GM19023 (cell line): ENCODE data around the gene LTBP2.
A peak's percentile ranks its signal among the peaks of the same experiment; 100 is the strongest.

Experiments used
- ATAC-seq: cut with Tn5 transposase; IDR thresholded peaks from one replicate; pipeline ENCODE4 v1.9.1; 2021; ENCODE audit warnings: mild to moderate bottlenecking, moderate library complexity; ENCODE audit not compliant: unreplicated experiment

LTBP2 gene

DNA sequence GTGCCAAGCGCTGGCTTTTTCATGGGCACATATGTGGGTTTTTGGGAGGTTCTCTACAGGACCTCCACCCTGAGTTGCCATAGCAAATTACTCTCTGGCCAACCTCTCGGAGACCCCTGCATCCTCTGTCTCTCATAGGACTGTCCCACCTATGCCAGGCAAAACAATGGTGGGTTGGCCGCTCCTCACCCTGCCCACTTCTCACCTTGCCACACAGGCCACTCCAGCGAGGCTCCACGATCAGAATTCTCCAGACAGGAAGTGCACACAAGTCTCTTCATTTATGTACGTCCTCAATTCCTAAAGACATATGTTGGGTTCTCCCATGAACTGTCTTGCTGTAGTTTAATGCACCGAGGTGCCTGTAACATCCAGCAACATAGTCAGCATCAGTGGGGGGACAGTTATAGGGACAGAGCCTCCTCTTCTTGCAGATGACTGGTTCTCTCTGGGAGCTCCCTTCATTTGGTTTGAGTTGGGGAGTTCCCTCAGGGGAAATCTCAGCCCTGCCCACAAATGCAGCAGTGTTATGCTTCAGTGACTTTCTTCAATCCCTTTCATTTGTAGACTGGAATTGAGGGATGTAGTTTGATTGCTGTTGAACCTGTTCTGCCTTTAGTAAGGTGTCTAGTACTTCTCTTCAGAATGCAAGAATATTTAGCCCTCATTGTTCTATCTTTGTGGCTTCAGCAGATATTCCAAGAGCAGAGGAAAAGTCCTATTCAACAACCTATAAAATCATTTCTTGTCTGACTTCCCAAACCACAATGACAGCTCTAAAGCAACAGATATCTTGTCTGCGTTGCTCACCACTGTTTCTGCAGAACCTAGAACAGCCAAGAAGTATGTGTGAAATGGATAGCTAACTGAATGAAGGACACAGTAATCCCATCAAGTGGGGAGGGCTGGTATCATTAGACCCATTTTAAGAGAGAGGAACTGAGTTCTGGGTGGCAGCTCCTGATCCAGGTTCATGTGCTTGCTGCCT lies 2.8 kb upstream of the LTBP2 start:
- ATAC-seq: no peak

DNA sequence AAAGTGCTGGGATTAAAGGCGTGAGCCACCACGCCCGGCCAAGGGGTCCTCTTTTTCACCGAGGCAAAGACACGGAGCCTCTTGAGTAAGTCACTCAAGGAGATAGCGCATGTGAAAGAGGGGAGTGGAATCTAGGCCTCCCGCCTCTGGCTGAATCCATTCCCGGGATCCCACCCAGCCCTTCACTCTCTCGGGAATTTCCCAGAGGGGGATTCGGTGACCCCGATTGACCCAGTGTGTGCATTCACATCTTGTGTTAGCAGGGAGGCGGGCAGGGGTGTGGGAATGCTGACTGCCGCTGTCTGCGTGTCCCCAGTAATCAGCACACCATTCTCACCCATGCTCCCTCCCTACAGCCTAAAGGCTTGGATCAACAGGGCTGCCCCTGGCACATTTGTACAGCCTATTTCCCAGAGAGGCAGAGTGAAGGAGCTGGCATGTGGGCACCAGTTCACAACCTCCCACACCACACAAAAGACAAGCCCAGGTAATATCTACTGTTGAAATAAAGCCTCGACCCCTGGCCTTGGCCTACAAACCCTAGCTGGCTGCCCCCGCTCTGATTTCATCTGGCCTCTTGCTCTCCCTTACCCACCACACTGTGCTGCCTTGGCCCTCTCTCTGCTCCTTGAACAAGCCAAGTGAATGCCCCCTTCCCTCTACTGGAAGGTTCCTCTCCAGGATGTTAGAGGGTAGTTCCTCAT lies 1.3 kb upstream of the LTBP2 start:
- no peak for ATAC-seq

DNA sequence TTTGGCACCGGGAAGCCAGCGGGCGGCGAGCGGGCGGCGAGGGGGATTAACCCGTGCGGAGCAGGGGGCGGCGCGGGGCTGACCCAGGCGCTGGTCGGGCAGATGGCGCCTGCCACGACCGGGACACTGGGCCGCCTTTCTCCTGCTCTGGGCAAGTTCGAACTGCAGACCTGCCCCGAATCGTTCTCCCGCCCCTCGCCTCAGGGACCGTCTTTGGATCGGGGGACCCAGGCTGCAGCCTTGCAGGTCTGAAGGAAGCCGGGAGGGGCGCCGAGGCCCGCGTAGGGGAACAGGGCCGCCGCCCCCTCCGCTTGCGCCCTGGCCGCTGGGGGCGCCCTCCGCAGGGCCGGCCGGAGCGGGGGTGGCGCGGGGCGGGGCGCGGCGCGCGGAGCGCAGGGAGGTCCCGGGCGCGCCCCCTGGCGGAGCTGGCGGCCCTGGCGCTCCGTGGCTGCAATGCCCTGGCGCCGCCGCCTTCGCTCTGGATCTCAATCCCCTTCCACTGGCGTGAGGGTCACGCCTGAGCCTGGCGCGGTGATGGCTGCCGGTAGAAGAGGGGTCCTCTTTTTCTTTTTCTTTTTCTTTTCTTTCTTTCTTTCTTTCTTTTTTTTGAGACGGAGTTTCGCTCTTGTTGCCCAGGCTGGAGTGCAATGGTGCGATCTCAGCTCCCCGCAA lies 449 bp upstream of the LTBP2 start:
- peak; percentile 73 for ATAC-seq

DNA sequence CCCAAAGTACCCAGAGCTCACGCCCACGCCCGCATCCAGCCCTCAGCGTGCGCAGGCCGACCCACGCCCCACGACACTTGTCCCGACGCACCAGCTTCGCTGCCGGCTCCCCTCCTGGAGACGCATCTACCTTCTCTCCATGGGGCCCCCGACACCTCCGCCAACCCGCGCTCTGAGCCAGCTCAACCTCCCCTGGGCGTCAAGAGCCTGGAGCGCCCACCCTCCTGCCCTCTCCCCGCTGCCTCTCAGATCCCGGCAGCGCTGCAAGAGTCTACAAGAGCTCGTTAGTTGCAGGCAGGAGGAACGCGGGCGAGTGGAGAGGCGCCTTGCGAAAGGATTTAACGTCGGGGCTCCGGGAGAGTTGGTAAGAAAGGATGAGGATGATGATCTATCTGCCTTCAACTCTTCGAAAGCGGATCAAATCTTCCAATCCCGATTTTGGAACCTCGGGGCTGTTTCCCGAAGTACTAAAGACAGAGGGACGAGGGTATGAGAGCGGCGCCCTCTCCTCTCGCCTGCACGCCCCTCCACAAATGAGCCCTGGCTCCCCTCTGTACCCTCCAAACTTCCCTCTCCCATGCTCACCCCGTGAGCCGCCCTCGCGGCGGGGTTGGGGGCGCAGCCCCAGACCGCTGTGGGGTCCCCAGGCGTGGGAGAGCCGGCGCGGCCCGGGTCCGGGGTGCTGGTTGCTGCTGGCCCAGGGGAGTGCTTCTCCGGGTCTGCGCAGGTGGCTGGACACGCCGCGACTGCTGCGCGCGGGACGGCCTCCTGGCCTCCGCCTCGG lies 979 bp downstream of the LTBP2 start:
- ATAC-seq: no peak

DNA sequence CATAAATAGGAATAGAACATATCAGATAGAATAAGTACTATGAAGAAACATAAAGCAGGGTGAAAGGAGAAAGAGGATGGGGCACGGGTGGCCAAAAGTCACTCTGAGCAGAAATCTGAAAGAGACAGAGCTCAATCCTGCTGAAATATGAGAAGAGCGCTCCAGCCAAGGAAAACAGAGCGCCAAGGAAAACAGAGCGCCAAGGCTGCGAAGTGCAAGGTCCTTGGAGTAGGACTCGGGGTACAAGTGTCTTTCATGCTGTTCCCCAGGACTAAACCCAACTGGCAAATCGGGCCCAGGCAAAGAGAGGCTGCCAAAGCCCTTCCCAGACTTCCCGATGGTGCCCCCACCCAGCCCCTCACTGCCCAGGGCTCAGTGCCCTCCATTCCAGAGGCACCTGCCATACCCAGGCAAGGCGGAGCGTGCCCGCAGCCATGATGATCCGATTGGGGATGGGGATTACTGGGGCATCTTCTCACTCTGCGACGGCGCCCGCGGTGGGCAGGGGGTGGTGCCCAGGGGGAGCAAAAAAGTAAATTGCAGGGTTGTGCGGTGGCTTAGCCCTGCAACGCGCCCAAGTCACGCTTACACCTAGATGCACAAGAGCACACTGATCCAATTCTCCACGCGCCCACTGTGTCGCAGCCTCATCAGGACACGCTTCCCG lies 1.7 kb downstream of the LTBP2 start:
- no peak for ATAC-seq

DNA sequence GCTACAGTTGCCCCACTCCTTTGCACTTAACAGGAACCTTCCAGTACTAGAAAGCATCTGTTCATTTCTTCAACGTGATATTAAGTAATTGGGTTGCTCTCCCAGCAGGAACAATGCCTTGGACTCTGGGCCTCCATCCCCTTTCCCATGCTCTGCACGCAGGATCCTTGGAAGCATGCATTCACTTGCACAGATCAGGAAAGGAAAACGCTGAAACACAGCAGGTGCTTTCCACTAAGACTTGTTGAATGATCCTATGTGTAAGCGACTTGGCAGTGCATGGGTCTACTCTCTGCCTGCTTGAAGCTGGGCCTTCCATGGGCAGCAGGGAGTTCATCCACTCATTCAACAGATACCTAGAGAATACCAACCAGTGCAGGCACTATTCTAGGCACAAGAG lies 2.3 kb downstream of the LTBP2 start:
- ATAC-seq: no peak

DNA sequence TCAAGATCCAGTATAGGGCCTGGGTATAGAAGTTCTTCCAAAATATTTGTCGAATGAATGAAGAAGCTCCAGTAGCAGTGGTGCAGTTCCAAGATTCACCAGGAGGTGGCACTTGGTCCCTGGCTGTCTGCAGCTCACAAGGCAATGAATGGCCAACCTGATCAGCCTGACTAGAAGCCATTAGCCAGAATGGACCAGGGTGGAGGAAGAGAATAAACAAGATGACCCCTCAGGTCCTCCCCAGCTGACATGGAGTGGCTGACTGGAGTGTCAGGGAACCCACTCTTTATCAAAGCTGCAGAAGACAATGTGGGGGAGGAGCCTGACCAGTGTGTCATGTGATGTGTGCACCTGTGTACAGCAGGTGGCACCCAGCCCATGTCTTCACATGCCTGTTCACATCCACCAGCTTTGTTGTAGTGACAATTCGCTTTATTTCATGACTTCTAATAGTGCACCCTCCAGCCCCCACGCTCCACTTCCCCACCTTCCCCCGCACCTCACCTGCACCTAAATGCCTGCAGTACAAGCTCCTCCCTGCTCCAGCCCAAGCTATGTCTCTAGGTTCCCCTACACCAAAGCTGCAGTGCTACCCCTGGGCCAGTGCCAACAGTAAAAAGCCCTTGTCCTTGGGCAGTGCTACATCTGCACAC lies 3.0 kb downstream of the LTBP2 start:
- ATAC-seq: no peak

DNA sequence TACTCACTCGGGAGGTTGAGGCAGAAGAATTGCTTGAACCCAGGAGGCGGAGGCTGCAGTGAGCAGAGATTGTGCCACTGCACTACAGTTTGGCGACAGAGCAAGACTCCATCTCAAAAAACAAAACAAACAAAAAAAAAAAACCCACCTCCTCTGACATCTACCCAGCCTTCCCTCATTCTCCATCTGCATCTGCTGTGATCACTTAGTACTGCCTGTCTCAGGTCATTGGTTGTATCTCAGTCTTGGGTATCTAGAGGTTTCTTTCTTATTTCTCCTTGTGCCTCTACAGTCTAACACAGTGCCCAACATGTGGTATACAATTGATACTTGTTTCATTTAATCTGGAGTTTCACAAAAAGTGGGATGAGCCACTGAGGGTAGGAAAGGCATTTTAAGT lies 5.3 kb downstream of the LTBP2 start:
- no peak for ATAC-seq

DNA sequence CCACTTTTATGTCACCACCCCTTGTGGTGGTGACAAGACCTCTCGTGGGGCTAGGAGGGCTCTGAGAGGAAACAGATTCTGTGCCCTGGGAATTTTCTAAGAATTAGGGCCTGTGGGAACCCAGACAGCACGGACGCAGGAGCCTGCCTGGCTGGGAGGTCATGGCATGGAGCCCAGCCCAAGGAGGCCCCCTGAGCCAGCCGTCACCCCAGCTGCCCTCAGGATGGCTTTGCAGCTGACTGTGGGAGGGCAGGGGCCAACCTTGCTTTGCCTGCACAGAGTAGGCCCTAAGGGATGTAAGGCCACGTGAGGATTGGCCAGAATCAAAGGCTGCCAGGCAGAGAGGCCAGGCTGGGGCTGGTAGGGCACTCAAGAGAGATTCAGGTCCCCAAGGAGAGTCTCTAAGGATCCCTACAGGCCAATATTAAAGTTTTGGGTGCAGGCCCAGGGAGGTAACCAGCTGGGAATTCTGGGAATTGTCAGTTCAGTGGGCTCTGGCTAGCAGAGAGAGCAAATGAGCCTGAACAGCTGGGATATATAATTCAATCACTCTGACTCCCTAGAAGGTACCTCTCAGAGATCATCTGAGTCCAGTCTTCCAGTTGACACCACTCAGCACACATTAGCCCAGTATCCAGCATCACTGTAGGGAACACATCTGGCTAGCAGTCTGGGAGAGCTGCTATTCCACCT lies 6.4 kb downstream of the LTBP2 start:
- no peak for ATAC-seq

DNA sequence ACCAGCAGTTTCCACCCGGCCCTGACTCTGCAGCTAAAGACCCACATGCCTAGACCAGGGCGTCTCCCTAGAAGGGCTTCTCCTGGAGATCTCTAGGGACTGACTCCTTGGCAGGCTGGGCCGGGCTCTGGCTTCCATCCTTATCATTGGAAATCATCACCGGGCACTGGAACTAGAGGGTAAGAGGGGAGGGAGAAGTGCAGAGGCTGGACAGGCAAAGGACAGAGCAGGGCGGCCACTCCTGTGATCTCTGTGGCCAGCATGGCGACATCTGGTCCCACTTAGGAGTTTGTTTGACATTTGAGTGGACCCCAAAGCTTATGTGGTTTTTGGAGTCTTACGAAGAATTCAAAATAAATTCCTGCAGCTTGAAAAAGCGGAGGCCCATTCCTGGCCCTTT lies 7.1 kb downstream of the LTBP2 start:
- ATAC-seq: no peak

DNA sequence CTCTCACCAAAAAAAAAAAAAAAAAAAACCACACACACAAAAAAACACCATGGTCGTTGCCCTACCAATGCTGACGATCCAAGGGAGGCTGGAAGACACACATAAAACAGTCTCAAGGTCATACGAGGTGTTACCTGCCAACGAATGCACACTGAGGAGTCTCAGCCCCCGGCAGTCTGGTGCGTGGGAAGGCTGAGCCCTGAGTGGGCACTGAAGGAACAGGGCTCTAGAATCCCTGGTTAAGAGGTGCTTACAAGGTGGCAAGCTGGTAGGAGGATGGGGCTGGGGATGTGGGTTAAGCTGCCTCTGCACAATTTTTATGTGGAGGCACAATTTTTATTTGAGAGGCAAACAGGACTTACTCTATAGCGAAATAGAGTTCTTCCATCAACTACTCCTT lies 7.9 kb downstream of the LTBP2 start:
- no peak for ATAC-seq

DNA sequence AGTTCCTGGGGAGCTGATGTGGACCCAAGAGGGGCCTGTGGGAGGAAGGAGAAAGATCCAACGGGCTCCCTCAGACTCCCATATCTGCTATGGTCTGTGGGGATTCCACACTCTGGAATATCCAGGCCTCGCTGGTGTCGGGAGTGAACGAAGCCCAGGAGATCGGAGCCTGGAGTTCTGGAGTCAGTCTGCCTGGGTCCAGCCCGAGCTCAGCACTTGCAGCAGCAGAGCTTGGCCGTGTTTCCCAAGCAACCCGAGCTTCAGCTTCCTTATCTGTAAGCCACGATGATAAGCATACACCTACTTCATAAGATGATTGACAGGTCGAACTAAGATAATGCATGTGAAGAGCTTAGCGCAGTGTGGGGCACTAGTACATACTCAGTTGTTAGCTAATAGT lies 10.1 kb downstream of the LTBP2 start:
- ATAC-seq: no peak

DNA sequence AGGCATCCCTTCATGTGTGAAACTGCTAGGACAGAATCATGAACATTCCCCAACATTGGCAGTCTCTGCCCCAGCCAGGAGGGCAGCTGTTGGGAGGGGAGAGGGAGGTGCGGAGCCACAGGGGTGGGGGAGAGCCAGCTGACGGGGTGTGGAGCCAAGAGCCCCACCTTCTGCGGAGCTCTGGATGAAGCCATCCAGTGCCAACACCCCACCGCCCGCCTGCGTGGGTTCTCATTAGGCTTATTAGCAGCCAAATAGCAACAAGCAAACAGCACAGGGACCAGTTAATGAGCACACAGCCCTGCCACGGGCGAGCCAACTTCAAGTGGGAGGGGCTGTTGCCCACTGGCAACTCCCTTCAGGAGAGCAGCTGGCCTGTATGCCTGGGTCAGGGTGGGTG lies 12.1 kb downstream of the LTBP2 start:
- no peak for ATAC-seq

DNA sequence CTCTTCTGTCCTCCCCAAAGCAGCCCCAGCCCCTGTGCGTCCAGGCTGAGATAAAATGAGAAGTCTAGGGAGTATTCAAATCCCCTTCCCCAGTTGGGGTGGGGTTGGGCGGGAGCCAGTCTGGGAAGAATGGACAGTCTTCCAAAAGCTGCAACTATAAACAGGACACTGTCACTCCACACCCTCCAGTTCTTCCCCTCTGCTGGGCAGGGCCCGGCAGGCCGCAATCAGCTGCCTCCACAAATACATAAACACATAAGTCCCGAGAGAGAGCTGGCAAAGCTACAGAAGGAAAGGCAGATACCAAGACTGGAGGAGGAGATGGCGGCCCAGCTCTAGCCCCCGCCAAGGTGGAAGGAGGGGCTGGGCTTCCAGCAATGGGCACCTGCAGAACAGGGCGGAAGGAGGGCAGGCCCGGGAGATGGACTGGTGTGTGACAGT lies 12.7 kb downstream of the LTBP2 start:
- no peak for ATAC-seq

DNA sequence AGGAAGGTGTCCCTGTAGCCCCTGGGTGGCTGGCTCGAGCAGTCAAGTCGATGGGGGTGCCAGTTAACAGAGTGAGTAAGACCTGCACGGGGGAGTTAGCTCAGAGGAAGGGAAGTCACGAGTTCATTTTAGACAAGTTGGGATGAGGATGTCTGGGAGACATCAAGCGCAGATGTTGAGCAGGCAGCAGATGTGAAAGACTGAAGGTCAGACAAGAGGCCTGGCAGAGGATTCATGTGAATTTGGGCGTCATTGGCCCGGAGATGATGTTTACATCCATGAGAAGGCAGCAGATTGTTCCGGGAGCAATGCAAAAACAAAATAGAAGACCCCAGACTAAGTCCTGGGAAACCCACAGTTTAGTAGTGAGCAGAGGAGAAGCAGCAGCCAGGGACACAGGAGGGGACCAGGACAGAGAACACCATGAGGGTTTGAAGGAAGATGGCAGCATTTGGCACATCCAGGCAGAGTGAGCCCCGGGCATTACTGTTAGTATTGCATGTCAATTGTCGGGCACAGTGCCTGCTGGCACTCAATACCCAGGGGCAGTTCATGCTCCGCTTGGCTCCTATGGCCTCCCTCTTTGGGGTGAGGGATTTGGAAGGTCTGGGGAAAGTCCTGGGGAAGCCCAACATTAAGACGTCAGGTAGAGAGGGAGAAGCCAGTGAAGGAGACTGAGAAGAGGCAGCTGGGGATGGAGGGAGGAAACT lies 15.1 kb downstream of the LTBP2 start:
- ATAC-seq: no peak

DNA sequence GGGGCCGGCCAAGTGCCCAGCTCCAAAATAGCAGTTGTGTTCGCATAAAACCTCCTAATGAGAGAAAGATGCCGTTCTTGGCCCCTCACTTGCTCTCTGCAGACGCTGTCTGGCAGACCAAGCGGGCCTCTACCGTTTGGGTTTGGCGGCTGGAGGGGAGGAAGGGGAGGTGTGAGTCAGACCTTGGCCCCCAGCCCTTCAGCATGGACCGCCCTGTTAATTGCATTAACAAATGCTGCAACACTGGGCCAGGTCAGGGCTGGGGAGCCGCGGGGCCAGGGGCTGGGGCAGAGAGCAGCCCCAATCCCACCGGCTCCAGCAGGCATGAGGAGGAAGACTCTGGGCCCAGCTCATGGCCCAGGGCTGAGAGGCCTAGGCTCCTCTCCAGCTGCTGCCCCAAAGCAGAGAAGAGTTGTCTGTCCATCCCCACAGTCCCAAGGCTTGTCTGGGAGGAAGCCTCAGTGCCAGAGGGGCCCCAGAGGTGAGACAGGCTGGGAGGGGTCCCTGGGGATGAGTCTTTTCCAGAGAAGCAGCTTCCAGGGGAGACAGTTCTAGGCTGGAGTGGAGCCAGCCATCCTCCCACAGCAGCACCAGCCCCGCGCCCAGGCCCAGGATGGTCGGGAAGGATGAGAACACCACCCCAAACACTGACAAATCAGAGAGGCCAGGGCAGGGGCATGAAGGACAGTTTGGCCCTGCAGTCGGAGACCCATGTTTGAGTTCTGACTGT lies 16.9 kb downstream of the LTBP2 start:
- ATAC-seq: no peak

DNA sequence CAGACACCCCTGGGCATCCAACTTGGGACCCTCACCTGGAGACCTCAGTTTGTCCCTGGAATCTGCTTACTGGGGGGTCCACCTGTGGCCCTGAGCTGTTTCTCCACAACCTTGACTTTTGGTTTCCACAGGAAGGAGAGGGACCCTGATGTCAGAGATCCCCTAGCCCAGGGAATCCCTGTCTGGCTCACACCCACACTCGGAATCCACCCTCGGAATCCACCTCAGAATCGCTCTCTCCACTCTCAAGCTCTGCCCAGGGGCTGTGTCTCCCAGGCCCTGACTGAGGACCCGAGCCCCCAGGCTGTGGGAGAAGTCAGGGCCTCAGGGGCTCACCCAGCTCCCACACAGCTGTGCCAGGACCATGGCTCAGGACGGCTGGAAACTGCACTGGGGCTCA lies 17.4 kb downstream of the LTBP2 start:
- no peak for ATAC-seq

DNA sequence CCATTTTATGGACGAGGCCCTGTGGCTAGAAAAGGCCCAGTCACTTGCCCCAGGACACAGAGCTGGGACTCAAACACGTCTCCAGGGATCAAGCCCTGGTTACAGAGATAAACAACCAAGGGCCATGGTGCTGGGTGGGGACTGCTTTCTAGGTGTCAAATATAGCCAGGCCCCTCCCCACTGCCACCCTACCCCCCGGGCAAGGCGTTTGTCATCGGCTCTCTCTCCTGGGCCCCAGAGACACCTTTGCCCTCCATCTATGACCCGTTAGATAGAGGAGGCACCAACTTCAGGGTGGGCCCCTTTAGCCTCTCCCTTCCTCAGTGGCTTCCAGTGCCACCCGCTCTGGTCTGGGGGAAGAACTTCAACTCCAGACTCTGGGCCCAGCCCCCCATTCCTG lies 18.0 kb downstream of the LTBP2 start:
- no peak for ATAC-seq
